ENCODE measurements around the gene WDR43.

Gene WDR43

GRCh38 chr2:28979576-28980366 is 85.3 kb downstream of the WDR43 start:
- no peak for ATAC-seq
- TF ChIP-seq OSR1 (CRISPR knock-in tag; IDR thresholded peaks at IDR 0.05) (no peak), TSHZ2 (CRISPR knock-in tag; IDR thresholded peaks at IDR 0.05) (no peak), PATZ1 (CRISPR knock-in tag; IDR thresholded peaks at IDR 0.05; ENCODE audit: borderline replicate concordance) (no peak), BACH2 (CRISPR knock-in tag; IDR thresholded peaks at IDR 0.05; ENCODE audit: borderline replicate concordance) (no peak), TOX (CRISPR knock-in tag; IDR thresholded peaks at IDR 0.05; ENCODE audit: borderline replicate concordance) (no peak), POU6F1 (CRISPR knock-in tag; IDR thresholded peaks at IDR 0.05; ENCODE audit: borderline replicate concordance, low read depth) (no peak), ZC3H10 (CRISPR knock-in tag; IDR thresholded peaks at IDR 0.05) (no peak), TCF4 (CRISPR knock-in tag; IDR thresholded peaks at IDR 0.05; ENCODE audit: borderline replicate concordance) (no peak), ESRRG (CRISPR knock-in tag; IDR thresholded peaks at IDR 0.05) (no peak), ZFP3 (CRISPR knock-in tag; IDR thresholded peaks at IDR 0.05) (no peak), ZNF565 (CRISPR knock-in tag; conservative IDR thresholded peaks at IDR 0.05; ENCODE audit: low read depth) (no peak), ZFP30 (CRISPR knock-in tag; IDR thresholded peaks at IDR 0.05) (no peak), ZNF70 (CRISPR knock-in tag; IDR thresholded peaks at IDR 0.05) (no peak), ARNTL (CRISPR knock-in tag; IDR thresholded peaks at IDR 0.05; ENCODE audit: borderline replicate concordance, low read depth) (no peak), GLIS3 (CRISPR knock-in tag; IDR thresholded peaks at IDR 0.05) (no peak), ZNF8 (CRISPR knock-in tag; IDR thresholded peaks at IDR 0.05) (no peak), CSDC2 (CRISPR knock-in tag; IDR thresholded peaks at IDR 0.05) (no peak)

- no peak for TF ChIP-seq PPARA (CRISPR knock-in tag; IDR thresholded peaks at IDR 0.05; ENCODE audit: borderline replicate concordance)
- no peak for TF ChIP-seq POU6F1 (CRISPR knock-in tag; IDR thresholded peaks at IDR 0.05; ENCODE audit: borderline replicate concordance, low read depth)
- TF ChIP-seq GLIS3 (CRISPR knock-in tag; IDR thresholded peaks at IDR 0.05) = no peak
- no peak for TF ChIP-seq TOX (CRISPR knock-in tag; IDR thresholded peaks at IDR 0.05; ENCODE audit: borderline replicate concordance)
- TF ChIP-seq PATZ1 (CRISPR knock-in tag; IDR thresholded peaks at IDR 0.05; ENCODE audit: borderline replicate concordance) = no peak
- TF ChIP-seq BACH2 (CRISPR knock-in tag; IDR thresholded peaks at IDR 0.05; ENCODE audit: borderline replicate concordance) = no peak
- no peak for TF ChIP-seq ESRRG (CRISPR knock-in tag; IDR thresholded peaks at IDR 0.05)
- no peak for TF ChIP-seq SNAI2 (CRISPR knock-in tag; IDR thresholded peaks at IDR 0.05)
- no peak for TF ChIP-seq TSHZ2 (CRISPR knock-in tag; IDR thresholded peaks at IDR 0.05)
- ATAC-seq = no peak
Measured at GRCh38 chr2:28980368-28981015, 86.0 kb downstream of the WDR43 start.

Data from SK-N-SH treated with all-trans-retinoic acid at 6 μM for 48 hours (cell line).